A673 (cell line): ENCODE results near the gene SP2. TPM values are rescaled to one million over a fixed set of nuclear protein-coding genes. Genes with fewer than 3 reads are reported as not detected.

ENCODE experiments used
- BruUV-seq: library from RNA; stranded (reverse); fragments of 400-500 nt; replicated peaks from 2 replicates; lab custom pipeline; 2021; lab: Mats Ljungman, UMichigan
- CTCF ChIA-PET: fragments of 300-600 bp; sonication (Branson Sonifier 250); formaldehyde crosslinking; loops from one replicate; lab custom pipeline; 2022; ENCODE audit warnings: antibody characterized with exemption; lab: Charles Lee
- POLR2A ChIA-PET: fragments of 300-600 bp; sonication (Branson Sonifier 250); formaldehyde crosslinking; loops from one replicate; lab custom pipeline; 2022; ENCODE audit warnings: antibody characterized with exemption; ENCODE audit not compliant: low non-redundant PET; lab: Charles Lee
- DNase-seq: peaks from one replicate; pipeline ENCODE4 v3.0.0-alpha.2; 2015; ENCODE audit warnings: low spot score
- H3K27ac ChIP-seq: fragments of 200-600 bp; sonication (generic); 2 replicates; pipeline ENCODE4 v1.5.1; 2016; ENCODE audit warnings: mixed run types, low read depth, mild to moderate bottlenecking, mixed read lengths, antibody characterized with exemption, low read length; ENCODE audit not compliant: poor library complexity, severe bottlenecking
- H3K27me3 ChIP-seq: fragments of 200-600 bp; sonication (generic); replicated peaks from 2 replicates; pipeline ENCODE4 v1.6.1; 2017; ENCODE audit warnings: mixed run types, low read depth, mild to moderate bottlenecking, mixed read lengths, antibody characterized with exemption, low read length; ENCODE audit not compliant: insufficient read depth, poor library complexity
- H3K36me3 ChIP-seq: fragments of 200-600 bp; sonication (generic); 2 replicates; pipeline ENCODE4 v1.6.1; 2016; ENCODE audit warnings: mixed run types, mild to moderate bottlenecking, mixed read lengths, antibody characterized with exemption, low read length; ENCODE audit not compliant: insufficient read depth, poor library complexity, severe bottlenecking
- H3K4me1 ChIP-seq: fragments of 200-600 bp; sonication (generic); 2 replicates; pipeline ENCODE4 v1.6.1; 2017; ENCODE audit warnings: mixed run types, mild to moderate bottlenecking, mixed read lengths, antibody characterized with exemption, low read length; ENCODE audit not compliant: insufficient read depth, poor library complexity, severe bottlenecking
- H3K4me3 ChIP-seq: fragments of 200-600 bp; sonication (generic); 2 replicates; pipeline ENCODE4 v1.5.1; 2016; ENCODE audit warnings: low read depth, mixed run types, mild to moderate bottlenecking, mixed read lengths, low read length; ENCODE audit not compliant: poor library complexity, severe bottlenecking
- H3K9me3 ChIP-seq: fragments of 200-600 bp; sonication (generic); 2 replicates; pipeline ENCODE4 v1.6.1; 2016; ENCODE audit warnings: mixed run types, low read depth, mild to moderate bottlenecking, mixed read lengths, antibody characterized with exemption, low read length; ENCODE audit not compliant: poor library complexity, severe bottlenecking
- EZH2 ChIP-seq: fragments of 200-600 bp; sonication (generic); IDR thresholded peaks from 2 replicates; pipeline ENCODE4 v1.6.1; 2017; ENCODE audit warnings: borderline replicate concordance, low read depth, mild to moderate bottlenecking, mixed read lengths, antibody characterized with exemption, low read length; ENCODE audit not compliant: poor library complexity, severe bottlenecking
- intact Hi-C: fragments of 100-400 bp; cut with micrococcal nuclease; formaldehyde crosslinking; loops from one replicate; pipeline ENCODE4 v1.10.0; 2022; ENCODE audit not compliant: unreplicated experiment
- total RNA-seq: library from RNA; stranded (reverse); gene quantifications from 2 replicates; pipeline ENCODE4 v1.2.3, GENCODE V29; 2021
- TF ChIP-seq, protein P1 (sequence below): fragments of 300-800, 200-600 bp; sonication (generic); conservative IDR thresholded peaks from 2 replicates; pipeline ENCODE4 v1.5.1; 2017; ENCODE audit warnings: low read depth, mild to moderate bottlenecking, antibody characterized with exemption, low read length, moderate library complexity, mixed read lengths

The SP2 gene
- total RNA-seq, 1 experiment from 2014 or later, result 19.5 TPM

DNA sequence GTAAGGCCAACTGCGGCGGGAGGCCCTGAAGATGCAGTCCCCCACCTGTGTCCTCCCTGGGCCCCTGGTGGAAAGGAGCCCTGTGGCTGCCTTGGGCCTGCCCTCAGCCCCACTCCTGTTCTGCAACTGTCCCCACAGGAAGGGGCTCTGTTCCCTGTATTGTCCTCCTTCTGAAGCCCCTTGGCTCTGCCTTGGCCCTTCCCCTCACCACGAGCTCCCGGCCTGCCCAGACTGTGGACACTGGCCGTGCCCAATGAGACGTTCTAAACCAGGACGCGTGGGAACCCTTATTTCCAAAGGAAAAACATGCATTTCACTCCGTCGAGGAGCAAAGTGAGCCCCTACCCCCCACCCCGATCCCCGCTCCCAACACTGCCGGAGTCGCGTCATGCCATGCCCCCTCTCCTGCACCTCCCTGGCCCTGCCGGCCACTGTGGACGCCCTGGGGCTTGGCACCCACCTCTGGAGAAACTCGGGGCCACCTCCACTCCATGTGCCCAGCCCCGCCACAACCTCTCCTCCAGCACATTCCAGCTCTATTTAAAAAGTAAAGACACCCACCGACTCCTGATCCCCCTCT, 31.9 kb downstream of the SP2 start:
- Histone ChIP-seq H3K27me3 (no peaks in the 10 kb centered on the region), H3K27ac (no peak overlapping the region), H3K36me3 (peaks cover 17% of the 10 kb centered on the region), H3K9me3 (no peaks in the 10 kb centered on the region), H3K4me1 (no peaks in the 10 kb centered on the region), H3K4me3 (no peak overlapping the region)
- no TSS peak for BruUV-seq
- intact Hi-C loops, result no loop called here
- no peak for TF ChIP-seq EZH2
- TF ChIP-seq, protein P1, sequence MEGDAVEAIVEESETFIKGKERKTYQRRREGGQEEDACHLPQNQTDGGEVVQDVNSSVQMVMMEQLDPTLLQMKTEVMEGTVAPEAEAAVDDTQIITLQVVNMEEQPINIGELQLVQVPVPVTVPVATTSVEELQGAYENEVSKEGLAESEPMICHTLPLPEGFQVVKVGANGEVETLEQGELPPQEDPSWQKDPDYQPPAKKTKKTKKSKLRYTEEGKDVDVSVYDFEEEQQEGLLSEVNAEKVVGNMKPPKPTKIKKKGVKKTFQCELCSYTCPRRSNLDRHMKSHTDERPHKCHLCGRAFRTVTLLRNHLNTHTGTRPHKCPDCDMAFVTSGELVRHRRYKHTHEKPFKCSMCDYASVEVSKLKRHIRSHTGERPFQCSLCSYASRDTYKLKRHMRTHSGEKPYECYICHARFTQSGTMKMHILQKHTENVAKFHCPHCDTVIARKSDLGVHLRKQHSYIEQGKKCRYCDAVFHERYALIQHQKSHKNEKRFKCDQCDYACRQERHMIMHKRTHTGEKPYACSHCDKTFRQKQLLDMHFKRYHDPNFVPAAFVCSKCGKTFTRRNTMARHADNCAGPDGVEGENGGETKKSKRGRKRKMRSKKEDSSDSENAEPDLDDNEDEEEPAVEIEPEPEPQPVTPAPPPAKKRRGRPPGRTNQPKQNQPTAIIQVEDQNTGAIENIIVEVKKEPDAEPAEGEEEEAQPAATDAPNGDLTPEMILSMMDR, result no peak
- DNase-seq, result no peak
- CTCF ChIA-PET, result no interaction called here
- POLR2A ChIA-PET, result no interaction called here

DNA sequence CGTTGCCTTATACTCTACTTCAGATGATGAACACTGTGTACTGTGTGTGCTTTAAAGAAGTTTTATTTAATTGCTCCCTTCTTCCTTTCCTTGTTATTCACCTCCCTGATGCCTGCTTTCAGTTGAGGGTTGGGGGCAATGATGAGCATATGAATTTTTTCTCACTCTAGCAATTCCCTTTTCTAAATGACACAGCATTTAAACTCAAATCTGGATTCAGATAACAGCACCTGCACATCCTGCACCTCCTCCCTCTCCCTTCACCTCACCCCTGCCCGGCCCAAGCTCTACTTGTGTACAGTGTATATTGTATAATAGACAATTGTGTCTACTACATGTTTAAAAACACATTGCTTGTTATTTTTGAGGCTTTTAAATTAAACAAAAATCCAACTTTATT, 32.4 kb downstream of the SP2 start:
- no peaks in the 10 kb centered on the region for H3K27me3 ChIP-seq
- CTCF ChIA-PET, result no interaction called here
- intact Hi-C loops, result no loop called here
- peaks cover 13% of the 10 kb centered on the region for H3K36me3 ChIP-seq
- POLR2A ChIA-PET, result no interaction called here
- no peak overlapping the region for H3K4me3 ChIP-seq
- DNase-seq, result no peak
- H3K27ac ChIP-seq, result no peak overlapping the region
- no peak for TF ChIP-seq EZH2
- TF ChIP-seq, protein P1, result no peak
- H3K4me1 ChIP-seq, result no peaks in the 10 kb centered on the region
- BruUV-seq, result TSS peak; percentile 72
- H3K9me3 ChIP-seq, result no peaks in the 10 kb centered on the region

DNA sequence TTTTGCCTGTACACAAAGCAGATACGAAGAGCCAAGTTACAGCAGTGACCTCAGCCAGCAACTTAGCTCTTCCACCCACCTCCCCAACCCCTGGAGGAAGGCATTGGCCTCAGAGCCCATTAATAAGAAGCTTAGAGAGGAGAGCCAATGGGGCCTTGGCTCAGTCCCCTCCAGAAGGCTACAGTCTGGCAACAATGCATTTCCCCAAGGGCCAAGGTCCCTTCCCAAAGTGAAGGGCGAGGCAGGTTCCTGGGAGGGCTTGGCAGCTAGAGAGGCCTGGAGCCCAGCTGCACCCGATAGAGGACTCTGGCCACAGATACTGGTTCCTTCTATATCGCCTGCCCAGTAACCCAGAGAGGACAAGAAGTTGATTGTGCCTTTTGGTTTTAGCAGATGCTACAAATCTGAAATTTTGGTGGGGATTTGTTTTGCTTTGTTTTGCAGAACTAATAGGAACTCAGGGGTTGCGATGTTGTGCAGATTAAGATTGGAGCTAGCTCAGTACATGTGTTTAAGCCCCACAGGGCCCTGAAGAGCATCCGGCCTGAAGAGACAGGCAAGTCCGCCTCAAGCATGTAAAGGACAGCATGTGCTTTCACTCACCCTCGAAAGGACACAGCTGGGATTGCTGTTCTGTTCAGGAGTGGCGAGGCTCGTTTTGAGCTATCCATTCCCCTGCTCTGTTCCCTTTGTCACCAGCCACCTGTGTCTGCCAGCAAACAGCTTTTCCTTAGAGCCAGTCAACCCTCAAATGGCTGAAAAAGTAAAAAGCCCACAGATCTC, 33.4 kb downstream of the SP2 start:
- ChIA-PET POLR2A (interaction anchor here (0.7 kb wide), 1 partner anchor 156 kb away, joined by 3 read pairs; no protein-coding TSS in a partner anchor), CTCF (interaction anchor here (0.5 to 1.0 kb wide), 2 partner anchors 17 to 98 kb away, joined by 3 to 4 read pairs; no protein-coding TSS in a partner anchor)
- H3K9me3 ChIP-seq, result no peaks in the 10 kb centered on the region
- H3K27ac ChIP-seq, result no peak overlapping the region
- BruUV-seq, result no TSS peak
- H3K4me1 ChIP-seq, result no peaks in the 10 kb centered on the region
- intact Hi-C loops, result no loop called here
- H3K36me3 ChIP-seq, result peaks cover 13% of the 10 kb centered on the region
- TF ChIP-seq EZH2, result no peak
- TF ChIP-seq, protein P1, result no peak
- H3K4me3 ChIP-seq, result no peak overlapping the region
- no peak for DNase-seq
- no peaks in the 10 kb centered on the region for H3K27me3 ChIP-seq
